Natural killer cell (primary cell): ENCODE results near the gene GBA2. TPM values are rescaled to one million over a fixed set of nuclear protein-coding genes. Genes with fewer than 3 reads are reported as not detected.

Source experiments
- ATAC-seq, 3 donors: fragments of 150-1000 bp in 2 of 3; fragments of 200-7000 bp in 1 of 3; cut with Tn5 transposase; 1 replicate in 1 of 3; 2 replicates in 2 of 3; pipeline ENCODE4 v1.10.0; 2021; ENCODE audit warnings: mild to moderate bottlenecking in 2 of 3, moderate library complexity in 2 of 3
- DNase-seq, 2 donors: peaks; one replicate each; pipeline versions ENCODE4 v3.0.0 to v3.0.0-alpha.2; 2013 to 2021; ENCODE audit warnings: mixed read lengths in 1 of 2
- H3K27ac ChIP-seq: one replicate; pipeline ENCODE4 v1.5.1; 2013; ENCODE audit warnings: mild to moderate bottlenecking, low read length
- H3K27me3 ChIP-seq: one replicate; pipeline ENCODE4 v1.6.1; 2013; ENCODE audit warnings: low read length; ENCODE audit not compliant: control insufficient read depth, insufficient read depth
- H3K36me3 ChIP-seq: one replicate; pipeline ENCODE4 v1.6.1; 2013; ENCODE audit warnings: low read length; ENCODE audit not compliant: control insufficient read depth, insufficient read depth
- H3K4me1 ChIP-seq: one replicate; pipeline ENCODE4 v1.6.1; 2013; ENCODE audit warnings: low read length; ENCODE audit not compliant: control insufficient read depth, insufficient read depth
- H3K4me3 ChIP-seq: one replicate; pipeline ENCODE4 v1.5.1; 2013; ENCODE audit warnings: low read length
- H3K9me3 ChIP-seq: one replicate; pipeline ENCODE4 v1.6.1; 2013; ENCODE audit warnings: low read length; ENCODE audit not compliant: control insufficient read depth, insufficient read depth
- H3K27ac Mint-ChIP-seq, 2 donors: one replicate each; pipeline ENCODE4 v1.8.0; 2022; ENCODE audit warnings: mild to moderate bottlenecking in 2 of 2, mixed read lengths in 2 of 2, moderate library complexity in 1 of 2
- H3K27me3 Mint-ChIP-seq, 2 donors: one replicate each; pipeline ENCODE4 v1.8.0; 2022; ENCODE audit warnings: low read depth in 2 of 2, mixed read lengths in 2 of 2
- H3K36me3 Mint-ChIP-seq: one replicate; pipeline ENCODE4 v1.8.0; 2022; ENCODE audit warnings: mixed read lengths
- H3K4me1 Mint-ChIP-seq, 2 donors: one replicate each; pipeline ENCODE4 v1.8.0; 2022; ENCODE audit warnings: mixed read lengths in 2 of 2
- H3K4me3 Mint-ChIP-seq: one replicate; pipeline ENCODE4 v1.8.0; 2022; ENCODE audit warnings: mild to moderate bottlenecking, moderate library complexity, mixed read lengths
- H3K9me3 Mint-ChIP-seq, 2 donors: one replicate each; pipeline ENCODE4 v1.8.0; 2022; ENCODE audit warnings: mixed read lengths in 2 of 2
- CTCF ChIP-seq: fragments of 200-600 bp; IDR thresholded peaks from one replicate; pipeline ENCODE4 v1.8.0; 2022; ENCODE audit warnings: antibody characterized with exemption
- WGBS: methylation state at CpG from one replicate; pipeline ENCODE4 v1.1.7; 2013; ENCODE audit warnings: missing lambda C conversion rate; ENCODE audit not compliant: insufficient coverage; 5-methylcytosine and 5-hydroxymethylcytosine counted together
- intact Hi-C: fragments of 100-400 bp; cut with micrococcal nuclease; formaldehyde crosslinking; loops from one replicate; pipeline ENCODE4 v1.14.2; 2022
- total RNA-seq, 4 donors: library from RNA; stranded (reverse); fragments of 120-200 nt in 1 of 4; gene quantifications; one replicate each; pipeline versions ENCODE4 v1.2.3 to v1.2.4, GENCODE V29; 2013 to 2022

GBA2 gene
- total RNA-seq, 3 donors from 2014 or later (not counting 1 experiment from before 2014, with no cell fraction given) = 76.4 to 118 (median 101) TPM

GRCh38 chr9:35791297-35791921 is 42.4 kb upstream of the GBA2 start, which contains the start of gene NPR2:
NPR2 (plus strand) TSS chr9:35791591; CDS start chr9:35792409, 818 bp downstream.
- Mint-ChIP-seq H3K27me3 (peaks cover 0 to 9% of the 10 kb centered on the region in 2 donors), H3K9me3 (no peaks in the 10 kb centered on the region), H3K4me3 (peak within 1 kb of the TSS; percentile 53), H3K27ac (peak within 1 kb of the TSS in 1 of 2 donors; percentile 33), H3K36me3 (no peaks in the 10 kb centered on the region), H3K4me1 (peaks cover 0 to 18% of the 10 kb centered on the region in 2 donors)
- no peak for DNase-seq
- H3K36me3 ChIP-seq = no peaks in the 10 kb centered on the region
- no peaks in the 10 kb centered on the region for H3K27me3 ChIP-seq
- no peaks in the 10 kb centered on the region for H3K4me1 ChIP-seq
- no peak within 1 kb of the TSS for H3K27ac ChIP-seq
- ATAC-seq = no peak
- no peak for TF ChIP-seq CTCF
- H3K4me3 ChIP-seq = no peak within 1 kb of the TSS
- WGBS = 47% methylated on average over 55 of the region's 64 CpGs
- intact Hi-C loops = no loop called here
- H3K9me3 ChIP-seq = no peaks in the 10 kb centered on the region

DNA sequence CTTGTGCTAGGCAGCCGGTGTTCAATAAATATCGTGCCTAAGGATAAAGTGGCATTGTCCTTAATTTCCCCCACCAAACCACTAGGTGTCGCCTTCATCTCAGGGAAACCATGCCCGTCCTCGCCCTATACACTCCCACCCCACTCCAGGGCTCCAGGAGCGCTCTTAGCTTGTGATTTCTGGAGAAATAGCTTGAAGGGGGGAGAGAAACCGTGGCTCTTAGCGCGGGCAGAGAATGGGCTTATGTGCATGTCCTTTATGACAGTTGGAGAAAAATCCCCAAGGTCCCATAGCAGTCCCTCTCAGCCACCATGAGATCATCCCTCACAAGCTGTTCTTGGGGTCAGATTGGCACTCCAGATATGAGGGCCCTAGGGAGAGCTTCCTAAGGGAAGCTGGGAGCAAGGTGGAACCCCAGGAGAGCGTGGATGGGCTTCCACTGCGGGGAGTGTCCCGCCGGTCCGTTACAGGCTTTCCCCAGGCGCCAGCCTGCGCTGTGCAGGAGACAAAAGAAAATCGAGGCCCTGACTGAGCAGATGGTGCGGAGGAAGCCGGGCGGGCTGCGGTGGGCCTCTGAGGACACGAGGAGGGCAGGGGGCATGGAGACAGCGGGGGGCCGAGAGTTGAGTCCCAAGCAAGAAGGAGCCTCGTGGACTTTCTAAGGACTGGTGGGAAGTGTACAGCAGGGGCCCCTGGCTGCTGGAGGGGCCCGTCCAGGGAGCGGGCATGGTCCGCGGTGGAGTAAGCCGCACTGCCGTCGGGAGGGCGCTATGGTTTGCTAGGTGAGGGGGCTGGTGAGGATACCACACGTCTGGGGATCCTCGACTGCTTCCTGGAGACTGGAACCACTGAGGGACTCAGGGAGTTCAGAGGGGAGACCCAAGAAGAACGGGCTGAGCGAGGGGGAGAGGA is 41.6 kb upstream of the GBA2 start:
- Mint-ChIP-seq H3K4me3 (peak overlapping the region; percentile 53), H3K36me3 (no peaks in the 10 kb centered on the region), H3K9me3 (no peaks in the 10 kb centered on the region), H3K27ac (peak overlapping the region in 1 of 2 donors; percentile 33), H3K4me1 (peaks cover 0 to 18% of the 10 kb centered on the region in 2 donors), H3K27me3 (peaks cover 0 to 9% of the 10 kb centered on the region in 2 donors)
- H3K4me1 ChIP-seq = no peaks in the 10 kb centered on the region
- WGBS = 74% methylated on average over 35 of the region's 37 CpGs
- peak; percentile 85 for TF ChIP-seq CTCF
- H3K9me3 ChIP-seq = no peaks in the 10 kb centered on the region
- no peak overlapping the region for H3K27ac ChIP-seq
- peaks cover 4% of the 10 kb centered on the region for H3K36me3 ChIP-seq
- peak; percentile 39 to 84 for DNase-seq
- H3K27me3 ChIP-seq = no peaks in the 10 kb centered on the region
- intact Hi-C loops = loop anchor here (1.0 kb wide), 2 partner anchors 36 to 92 kb away; no protein-coding TSS in a partner anchor
- no peak overlapping the region for H3K4me3 ChIP-seq
- ATAC-seq = peak; percentile 80 to 97 (median 95)

GRCh38 chr9:35790025-35790384 is 41.0 kb upstream of the GBA2 start:
- peaks cover 5% of the 10 kb centered on the region for H3K36me3 ChIP-seq
- no peaks in the 10 kb centered on the region for H3K9me3 ChIP-seq
- no peak for TF ChIP-seq CTCF
- peaks cover 0 to 9% of the 10 kb centered on the region in 2 donors for H3K27me3 Mint-ChIP-seq
- H3K4me1 Mint-ChIP-seq = peaks cover 0 to 18% of the 10 kb centered on the region in 2 donors
- no peak for DNase-seq
- WGBS = 54% methylated on average over 4 of the region's 4 CpGs
- H3K9me3 Mint-ChIP-seq = no peaks in the 10 kb centered on the region
- H3K4me3 Mint-ChIP-seq = no peak overlapping the region
- H3K27ac ChIP-seq = no peak overlapping the region
- intact Hi-C loops = loop anchor here (1.0 kb wide), 2 partner anchors 36 to 92 kb away; no protein-coding TSS in a partner anchor
- H3K4me1 ChIP-seq = no peaks in the 10 kb centered on the region
- H3K4me3 ChIP-seq = no peak overlapping the region
- ATAC-seq = no peak
- H3K27me3 ChIP-seq = no peaks in the 10 kb centered on the region
- no peak overlapping the region for H3K27ac Mint-ChIP-seq
- no peaks in the 10 kb centered on the region for H3K36me3 Mint-ChIP-seq
